WTC11 (cell line): ENCODE measurements around the gene HDAC3.

ENCODE experiments used
- ELF4 ChIP-seq: sonication (generic); formaldehyde crosslinking; IDR thresholded peaks from 2 replicates; pipeline ENCODE4 v1.8.1; 2022; ENCODE audit warnings: low read depth, mild to moderate bottlenecking, moderate library complexity, missing genetic modification reagents
- NR3C1 ChIP-seq: sonication (generic); formaldehyde crosslinking; conservative IDR thresholded peaks from 2 replicates; pipeline ENCODE4 v1.8.1; 2023; ENCODE audit warnings: low read depth, mild to moderate bottlenecking, missing genetic modification reagents
- SMAD4 ChIP-seq: sonication (generic); formaldehyde crosslinking; IDR thresholded peaks from 2 replicates; pipeline ENCODE4 v1.8.0; 2022; ENCODE audit warnings: mild to moderate bottlenecking, missing genetic modification reagents
- SOX15 ChIP-seq: fragments of 250-450 bp; sonication (Bioruptor Pico); IDR thresholded peaks from 2 replicates; pipeline ENCODE4 v1.9.0; 2021; ENCODE audit warnings: mild to moderate bottlenecking
- SP1 ChIP-seq: sonication (generic); formaldehyde crosslinking; conservative IDR thresholded peaks from 2 replicates; pipeline ENCODE4 v1.8.1; 2022; ENCODE audit warnings: missing genetic modification reagents
- ZNF219 ChIP-seq: sonication (generic); formaldehyde crosslinking; IDR thresholded peaks from 2 replicates; pipeline ENCODE4 v1.8.0; 2023; ENCODE audit warnings: missing genetic modification reagents, mild to moderate bottlenecking, borderline replicate concordance
- ZNF232 ChIP-seq: sonication (generic); formaldehyde crosslinking; IDR thresholded peaks from 2 replicates; pipeline ENCODE4 v1.8.0; 2022; ENCODE audit warnings: mild to moderate bottlenecking, missing genetic modification reagents
- TF ChIP-seq, protein P1 (sequence below): fragments of 200-600 bp; IDR thresholded peaks from 2 replicates; pipeline ENCODE4 v1.8.0; 2022; ENCODE audit warnings: antibody characterized with exemption
- TF ChIP-seq, protein P2 (sequence below): sonication (generic); formaldehyde crosslinking; IDR thresholded peaks from 2 replicates; pipeline ENCODE4 v1.8.1; 2022; ENCODE audit warnings: missing genetic modification reagents, borderline replicate concordance
- TF ChIP-seq, protein P3 (sequence below): sonication (generic); formaldehyde crosslinking; IDR thresholded peaks from 2 replicates; pipeline ENCODE4 v1.8.0; 2022; ENCODE audit warnings: mild to moderate bottlenecking, missing genetic modification reagents
- TF ChIP-seq, protein P4 (sequence below): sonication (generic); formaldehyde crosslinking; conservative IDR thresholded peaks from 2 replicates; pipeline ENCODE4 v1.8.1; 2023; ENCODE audit warnings: mild to moderate bottlenecking, low read depth, missing genetic modification reagents, moderate library complexity
- TF ChIP-seq, protein P5 (sequence below): sonication (generic); formaldehyde crosslinking; IDR thresholded peaks from 2 replicates; pipeline ENCODE4 v1.8.0; 2022; ENCODE audit warnings: missing genetic modification reagents
- TF ChIP-seq, protein P6 (sequence below): sonication (generic); formaldehyde crosslinking; IDR thresholded peaks from 2 replicates; pipeline ENCODE4 v1.8.1; 2022; ENCODE audit warnings: low read depth, missing genetic modification reagents, borderline replicate concordance
- TF ChIP-seq, protein P7 (sequence below): sonication (generic); formaldehyde crosslinking; conservative IDR thresholded peaks from 2 replicates; pipeline ENCODE4 v1.8.1; 2022; ENCODE audit warnings: mild to moderate bottlenecking, missing genetic modification reagents

DNA sequence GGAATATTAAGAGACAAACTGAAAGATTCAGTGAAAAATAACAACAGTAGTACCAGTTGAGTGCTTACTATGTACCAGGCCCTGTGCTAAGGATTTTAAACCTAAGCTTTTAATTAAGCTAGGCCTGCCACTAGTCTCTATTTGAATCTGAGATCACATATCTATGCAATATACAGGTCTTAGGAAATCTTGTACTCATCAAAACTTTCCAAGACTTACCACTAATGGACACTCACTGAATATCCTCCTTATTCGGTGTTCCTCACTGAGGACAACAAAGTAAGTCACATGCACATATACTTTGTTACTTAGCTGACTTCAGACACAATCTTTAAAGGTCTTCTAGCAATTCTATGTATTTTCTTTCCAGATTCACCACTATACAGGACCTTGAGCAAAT lies 50.4 kb downstream of the HDAC3 start:
- TF ChIP-seq, protein P1, sequence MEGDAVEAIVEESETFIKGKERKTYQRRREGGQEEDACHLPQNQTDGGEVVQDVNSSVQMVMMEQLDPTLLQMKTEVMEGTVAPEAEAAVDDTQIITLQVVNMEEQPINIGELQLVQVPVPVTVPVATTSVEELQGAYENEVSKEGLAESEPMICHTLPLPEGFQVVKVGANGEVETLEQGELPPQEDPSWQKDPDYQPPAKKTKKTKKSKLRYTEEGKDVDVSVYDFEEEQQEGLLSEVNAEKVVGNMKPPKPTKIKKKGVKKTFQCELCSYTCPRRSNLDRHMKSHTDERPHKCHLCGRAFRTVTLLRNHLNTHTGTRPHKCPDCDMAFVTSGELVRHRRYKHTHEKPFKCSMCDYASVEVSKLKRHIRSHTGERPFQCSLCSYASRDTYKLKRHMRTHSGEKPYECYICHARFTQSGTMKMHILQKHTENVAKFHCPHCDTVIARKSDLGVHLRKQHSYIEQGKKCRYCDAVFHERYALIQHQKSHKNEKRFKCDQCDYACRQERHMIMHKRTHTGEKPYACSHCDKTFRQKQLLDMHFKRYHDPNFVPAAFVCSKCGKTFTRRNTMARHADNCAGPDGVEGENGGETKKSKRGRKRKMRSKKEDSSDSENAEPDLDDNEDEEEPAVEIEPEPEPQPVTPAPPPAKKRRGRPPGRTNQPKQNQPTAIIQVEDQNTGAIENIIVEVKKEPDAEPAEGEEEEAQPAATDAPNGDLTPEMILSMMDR: no peak
- TF ChIP-seq, protein P2, sequence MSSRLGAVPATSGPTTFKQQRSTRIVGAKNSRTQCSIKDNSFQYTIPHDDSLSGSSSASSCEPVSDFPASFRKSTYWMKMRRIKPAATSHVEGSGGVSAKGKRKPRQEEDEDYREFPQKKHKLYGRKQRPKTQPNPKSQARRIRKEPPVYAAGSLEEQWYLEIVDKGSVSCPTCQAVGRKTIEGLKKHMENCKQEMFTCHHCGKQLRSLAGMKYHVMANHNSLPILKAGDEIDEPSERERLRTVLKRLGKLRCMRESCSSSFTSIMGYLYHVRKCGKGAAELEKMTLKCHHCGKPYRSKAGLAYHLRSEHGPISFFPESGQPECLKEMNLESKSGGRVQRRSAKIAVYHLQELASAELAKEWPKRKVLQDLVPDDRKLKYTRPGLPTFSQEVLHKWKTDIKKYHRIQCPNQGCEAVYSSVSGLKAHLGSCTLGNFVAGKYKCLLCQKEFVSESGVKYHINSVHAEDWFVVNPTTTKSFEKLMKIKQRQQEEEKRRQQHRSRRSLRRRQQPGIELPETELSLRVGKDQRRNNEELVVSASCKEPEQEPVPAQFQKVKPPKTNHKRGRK (CRISPR knock-in tag): no peak
- no peak for TF ChIP-seq SMAD4
- no peak for TF ChIP-seq ELF4
- TF ChIP-seq, protein P3, sequence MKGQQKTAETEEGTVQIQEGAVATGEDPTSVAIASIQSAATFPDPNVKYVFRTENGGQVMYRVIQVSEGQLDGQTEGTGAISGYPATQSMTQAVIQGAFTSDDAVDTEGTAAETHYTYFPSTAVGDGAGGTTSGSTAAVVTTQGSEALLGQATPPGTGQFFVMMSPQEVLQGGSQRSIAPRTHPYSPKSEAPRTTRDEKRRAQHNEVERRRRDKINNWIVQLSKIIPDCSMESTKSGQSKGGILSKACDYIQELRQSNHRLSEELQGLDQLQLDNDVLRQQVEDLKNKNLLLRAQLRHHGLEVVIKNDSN (CRISPR knock-in tag): no peak
- TF ChIP-seq ZNF232: no peak
- TF ChIP-seq, protein P4, sequence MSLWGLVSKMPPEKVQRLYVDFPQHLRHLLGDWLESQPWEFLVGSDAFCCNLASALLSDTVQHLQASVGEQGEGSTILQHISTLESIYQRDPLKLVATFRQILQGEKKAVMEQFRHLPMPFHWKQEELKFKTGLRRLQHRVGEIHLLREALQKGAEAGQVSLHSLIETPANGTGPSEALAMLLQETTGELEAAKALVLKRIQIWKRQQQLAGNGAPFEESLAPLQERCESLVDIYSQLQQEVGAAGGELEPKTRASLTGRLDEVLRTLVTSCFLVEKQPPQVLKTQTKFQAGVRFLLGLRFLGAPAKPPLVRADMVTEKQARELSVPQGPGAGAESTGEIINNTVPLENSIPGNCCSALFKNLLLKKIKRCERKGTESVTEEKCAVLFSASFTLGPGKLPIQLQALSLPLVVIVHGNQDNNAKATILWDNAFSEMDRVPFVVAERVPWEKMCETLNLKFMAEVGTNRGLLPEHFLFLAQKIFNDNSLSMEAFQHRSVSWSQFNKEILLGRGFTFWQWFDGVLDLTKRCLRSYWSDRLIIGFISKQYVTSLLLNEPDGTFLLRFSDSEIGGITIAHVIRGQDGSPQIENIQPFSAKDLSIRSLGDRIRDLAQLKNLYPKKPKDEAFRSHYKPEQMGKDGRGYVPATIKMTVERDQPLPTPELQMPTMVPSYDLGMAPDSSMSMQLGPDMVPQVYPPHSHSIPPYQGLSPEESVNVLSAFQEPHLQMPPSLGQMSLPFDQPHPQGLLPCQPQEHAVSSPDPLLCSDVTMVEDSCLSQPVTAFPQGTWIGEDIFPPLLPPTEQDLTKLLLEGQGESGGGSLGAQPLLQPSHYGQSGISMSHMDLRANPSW: no peak
- TF ChIP-seq, protein P5, sequence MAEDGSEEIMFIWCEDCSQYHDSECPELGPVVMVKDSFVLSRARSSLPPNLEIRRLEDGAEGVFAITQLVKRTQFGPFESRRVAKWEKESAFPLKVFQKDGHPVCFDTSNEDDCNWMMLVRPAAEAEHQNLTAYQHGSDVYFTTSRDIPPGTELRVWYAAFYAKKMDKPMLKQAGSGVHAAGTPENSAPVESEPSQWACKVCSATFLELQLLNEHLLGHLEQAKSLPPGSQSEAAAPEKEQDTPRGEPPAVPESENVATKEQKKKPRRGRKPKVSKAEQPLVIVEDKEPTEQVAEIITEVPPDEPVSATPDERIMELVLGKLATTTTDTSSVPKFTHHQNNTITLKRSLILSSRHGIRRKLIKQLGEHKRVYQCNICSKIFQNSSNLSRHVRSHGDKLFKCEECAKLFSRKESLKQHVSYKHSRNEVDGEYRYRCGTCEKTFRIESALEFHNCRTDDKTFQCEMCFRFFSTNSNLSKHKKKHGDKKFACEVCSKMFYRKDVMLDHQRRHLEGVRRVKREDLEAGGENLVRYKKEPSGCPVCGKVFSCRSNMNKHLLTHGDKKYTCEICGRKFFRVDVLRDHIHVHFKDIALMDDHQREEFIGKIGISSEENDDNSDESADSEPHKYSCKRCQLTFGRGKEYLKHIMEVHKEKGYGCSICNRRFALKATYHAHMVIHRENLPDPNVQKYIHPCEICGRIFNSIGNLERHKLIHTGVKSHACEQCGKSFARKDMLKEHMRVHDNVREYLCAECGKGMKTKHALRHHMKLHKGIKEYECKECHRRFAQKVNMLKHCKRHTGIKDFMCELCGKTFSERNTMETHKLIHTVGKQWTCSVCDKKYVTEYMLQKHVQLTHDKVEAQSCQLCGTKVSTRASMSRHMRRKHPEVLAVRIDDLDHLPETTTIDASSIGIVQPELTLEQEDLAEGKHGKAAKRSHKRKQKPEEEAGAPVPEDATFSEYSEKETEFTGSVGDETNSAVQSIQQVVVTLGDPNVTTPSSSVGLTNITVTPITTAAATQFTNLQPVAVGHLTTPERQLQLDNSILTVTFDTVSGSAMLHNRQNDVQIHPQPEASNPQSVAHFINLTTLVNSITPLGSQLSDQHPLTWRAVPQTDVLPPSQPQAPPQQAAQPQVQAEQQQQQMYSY (CRISPR knock-in tag): no peak
- no peak for TF ChIP-seq ZNF219
- no peak for TF ChIP-seq SP1 (CRISPR knock-in tag)
- TF ChIP-seq, protein P6, sequence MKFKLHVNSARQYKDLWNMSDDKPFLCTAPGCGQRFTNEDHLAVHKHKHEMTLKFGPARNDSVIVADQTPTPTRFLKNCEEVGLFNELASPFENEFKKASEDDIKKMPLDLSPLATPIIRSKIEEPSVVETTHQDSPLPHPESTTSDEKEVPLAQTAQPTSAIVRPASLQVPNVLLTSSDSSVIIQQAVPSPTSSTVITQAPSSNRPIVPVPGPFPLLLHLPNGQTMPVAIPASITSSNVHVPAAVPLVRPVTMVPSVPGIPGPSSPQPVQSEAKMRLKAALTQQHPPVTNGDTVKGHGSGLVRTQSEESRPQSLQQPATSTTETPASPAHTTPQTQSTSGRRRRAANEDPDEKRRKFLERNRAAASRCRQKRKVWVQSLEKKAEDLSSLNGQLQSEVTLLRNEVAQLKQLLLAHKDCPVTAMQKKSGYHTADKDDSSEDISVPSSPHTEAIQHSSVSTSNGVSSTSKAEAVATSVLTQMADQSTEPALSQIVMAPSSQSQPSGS: no peak
- TF ChIP-seq, protein P7, sequence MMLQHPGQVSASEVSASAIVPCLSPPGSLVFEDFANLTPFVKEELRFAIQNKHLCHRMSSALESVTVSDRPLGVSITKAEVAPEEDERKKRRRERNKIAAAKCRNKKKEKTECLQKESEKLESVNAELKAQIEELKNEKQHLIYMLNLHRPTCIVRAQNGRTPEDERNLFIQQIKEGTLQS (CRISPR knock-in tag): no peak
- TF ChIP-seq SOX15: no peak
- TF ChIP-seq NR3C1 (CRISPR knock-in tag): no peak
